CD4-positive, alpha-beta T cell treated with Interleukin-6 at 100 ng/mL for 8 hours (primary cell): ENCODE data around the gene SLC18A2.
"Not testable (repeated sequence)": the region's sequence is repeated elsewhere in the genome, so short reads cannot be mapped to it uniquely, and the experiment has no call there.

Experiments
- DNase-seq: peaks from one replicate; pipeline ENCODE4 v3.0.0-alpha.2; 2020; ENCODE audit warnings: mixed read lengths, low spot score

SLC18A2 gene

DNA sequence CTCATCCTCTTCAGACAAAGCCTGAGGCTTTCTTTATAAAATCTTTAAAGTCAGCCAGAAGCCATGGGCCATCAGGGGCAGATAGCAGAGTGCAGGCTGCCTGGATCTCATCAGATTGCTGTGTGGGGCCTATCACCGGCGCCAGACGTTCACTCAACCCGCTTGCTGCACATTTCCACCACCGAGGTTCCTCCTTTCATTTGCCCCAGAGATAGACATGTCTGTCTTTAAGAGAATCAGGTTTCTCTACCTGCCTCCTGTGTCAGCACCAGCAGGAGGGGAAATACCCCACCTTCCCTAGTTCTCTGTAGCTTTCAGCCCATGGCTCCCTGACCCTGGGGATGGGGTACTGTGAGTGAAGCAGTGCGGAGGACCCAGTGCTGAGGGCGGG, 22.0 kb downstream of the SLC18A2 start:
- no peak for DNase-seq

DNA sequence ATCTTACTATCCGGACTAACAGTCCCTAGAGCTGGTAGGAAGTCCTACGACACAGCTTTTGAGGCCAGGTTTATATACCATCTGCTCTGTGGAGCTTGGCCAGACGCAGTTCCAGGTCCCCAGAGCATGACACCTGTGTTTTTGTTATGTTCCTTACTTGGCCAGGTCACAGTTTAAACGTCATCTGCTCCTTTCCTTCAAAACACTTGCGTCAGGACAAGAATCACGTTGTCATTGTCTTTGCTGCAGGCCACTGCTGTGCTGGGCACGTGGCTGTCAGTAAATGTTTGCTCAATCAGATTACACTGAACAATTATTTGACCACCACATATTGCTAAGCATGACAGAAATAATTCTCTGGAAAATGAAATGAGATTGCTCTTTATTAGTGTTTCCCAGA, 23.9 kb downstream of the SLC18A2 start:
- DNase-seq = no peak

DNA sequence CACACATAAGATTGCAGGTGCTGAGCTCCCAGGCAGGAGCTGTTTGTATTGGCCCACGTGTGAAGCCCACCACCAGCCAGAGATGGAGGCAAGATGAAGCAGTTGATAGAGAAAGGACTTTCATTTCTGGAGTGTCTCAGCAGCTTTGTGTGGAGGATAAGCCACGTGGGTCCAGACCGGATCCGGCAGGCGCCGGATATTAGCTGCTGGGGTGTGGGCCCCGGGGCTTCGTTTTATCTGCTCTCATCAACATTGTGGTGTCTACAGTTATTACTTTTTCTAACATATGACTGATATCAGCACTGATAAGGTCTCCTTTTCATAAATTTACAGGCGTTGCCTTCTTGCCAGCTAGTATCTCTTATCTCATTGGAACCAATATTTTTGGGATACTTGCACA, 25.5 kb downstream of the SLC18A2 start:
- no peak for DNase-seq

DNA sequence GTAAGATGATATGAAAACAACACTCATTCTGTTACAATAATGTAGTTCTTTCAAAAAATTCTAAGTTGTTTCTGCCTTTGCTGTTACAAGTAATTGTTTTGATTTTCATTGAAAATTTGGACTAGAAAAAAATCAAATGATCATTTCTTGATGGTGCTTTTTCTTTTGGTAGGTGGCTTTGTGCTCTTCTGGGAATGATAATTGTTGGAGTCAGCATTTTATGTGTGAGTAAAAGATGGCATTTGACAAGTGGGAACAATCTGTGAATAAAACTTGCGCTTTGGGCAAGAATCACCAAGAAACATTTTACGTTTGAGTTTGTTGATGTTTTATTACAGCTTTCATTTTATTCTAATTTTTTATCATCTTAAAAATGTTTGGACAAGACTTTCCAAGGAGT, 25.9 kb downstream of the SLC18A2 start:
- no peak for DNase-seq

DNA sequence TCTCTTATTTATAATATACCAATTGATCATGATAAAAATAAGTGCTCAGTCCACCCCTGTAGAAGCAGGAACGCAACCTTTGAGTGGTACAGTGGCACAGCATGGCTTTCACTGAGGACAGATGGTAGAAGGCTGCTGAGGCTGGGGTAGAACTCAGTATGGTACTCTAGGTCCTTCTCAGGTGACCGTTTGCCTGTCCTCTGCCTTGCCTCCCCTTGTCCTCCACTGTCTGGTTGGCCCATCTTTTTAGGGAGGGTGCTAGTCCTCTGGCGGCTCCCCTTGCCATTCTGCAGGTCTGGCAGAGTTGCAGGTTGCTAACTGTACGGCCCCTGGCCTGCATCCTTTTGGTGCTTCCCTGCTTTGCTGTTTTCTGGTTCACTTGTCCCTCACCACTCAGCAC, 27.3 kb downstream of the SLC18A2 start:
- DNase-seq = no peak

DNA sequence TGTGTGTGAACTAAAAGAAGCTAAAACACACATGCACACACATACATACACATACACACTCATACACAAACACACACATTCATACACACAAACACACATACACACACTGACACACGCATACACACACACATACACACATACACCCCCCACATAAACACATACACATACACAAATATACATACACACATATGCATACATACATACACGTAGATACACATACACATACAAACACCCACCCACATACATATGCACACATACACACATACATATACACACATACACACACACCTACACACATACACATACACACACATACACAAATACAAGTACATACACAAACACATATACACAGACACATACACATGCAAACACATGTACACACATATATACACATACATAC, 28.0 kb downstream of the SLC18A2 start:
- no peak for DNase-seq

DNA sequence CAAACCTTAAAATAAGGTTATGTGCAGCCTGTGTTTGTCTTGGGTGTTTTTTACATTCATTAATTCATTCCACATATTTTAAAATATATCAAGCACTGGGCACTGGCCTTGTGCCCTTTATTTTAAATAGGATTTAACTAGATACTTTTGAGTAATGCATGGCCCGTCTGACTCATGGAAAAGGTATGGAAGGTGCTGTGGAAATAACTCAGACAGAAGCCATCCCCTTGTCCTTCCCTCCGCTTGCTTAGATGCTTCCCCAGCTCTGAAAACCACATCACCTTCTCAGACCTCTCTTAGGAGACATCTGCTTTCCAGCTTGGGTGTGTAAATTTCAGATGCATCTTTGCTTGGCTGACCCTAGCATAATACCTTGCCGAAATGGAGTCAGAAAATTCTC, 30.5 kb downstream of the SLC18A2 start:
- DNase-seq = no peak

DNA sequence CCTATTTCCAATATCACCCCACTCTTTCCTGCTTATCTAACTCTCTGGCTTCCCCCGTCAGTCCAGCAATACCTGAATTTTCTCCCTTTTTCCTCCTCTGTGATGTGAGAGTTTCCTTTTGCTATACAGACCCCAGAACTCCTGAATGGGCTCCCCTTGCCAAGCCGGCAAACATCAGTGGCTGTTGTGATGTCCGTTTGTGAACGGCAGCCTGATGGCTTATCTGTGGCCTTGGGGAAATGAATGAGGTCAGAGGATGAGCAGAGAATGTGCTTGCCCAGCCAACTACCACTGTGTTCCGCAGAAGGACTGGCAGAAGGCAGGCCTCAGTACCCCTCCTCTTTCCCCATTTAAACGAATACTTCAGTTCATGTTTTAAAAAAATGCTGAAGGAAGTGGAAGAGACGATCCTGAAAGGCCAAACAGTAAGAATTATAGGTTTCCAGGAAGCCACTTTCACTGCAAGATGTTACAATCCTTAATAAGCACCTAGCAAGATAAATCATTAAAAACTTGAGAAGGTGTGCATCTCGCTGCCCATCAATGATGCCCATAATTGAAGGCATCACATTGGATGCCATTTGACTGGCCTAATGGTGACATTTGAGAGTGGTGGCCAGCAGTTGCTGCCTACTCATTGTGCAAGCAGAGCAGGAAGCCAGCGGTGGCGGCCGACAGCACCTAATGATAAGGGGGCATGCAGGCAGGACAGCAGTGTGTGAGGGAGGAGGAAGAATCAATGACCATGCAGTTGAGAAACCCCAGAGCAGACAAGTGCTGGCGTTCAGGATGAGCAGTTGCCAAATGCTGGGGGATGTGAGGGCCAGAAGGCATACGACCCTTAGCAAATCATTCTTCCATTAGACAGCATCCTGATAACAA, 31.5 kb downstream of the SLC18A2 start:
- no peak for DNase-seq

DNA sequence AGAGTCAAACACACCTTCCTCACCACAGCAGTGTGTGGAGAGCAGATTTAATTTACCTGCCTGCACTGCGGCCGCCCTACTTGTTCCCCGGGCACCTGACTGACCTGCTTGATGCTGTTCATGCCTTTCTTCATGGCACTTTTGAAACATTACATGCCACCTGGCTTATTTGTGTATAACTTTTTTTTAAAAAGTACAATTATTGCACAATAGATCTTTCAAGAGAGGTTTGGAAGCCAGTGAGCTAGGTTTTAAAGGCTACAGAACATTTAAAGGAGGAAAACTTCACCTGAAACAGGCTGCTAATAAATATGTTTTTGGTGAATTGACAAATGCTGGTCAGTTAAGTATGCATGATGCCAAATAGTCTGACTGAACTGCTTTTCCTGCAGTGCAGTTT, 33.1 kb downstream of the SLC18A2 start:
- no peak for DNase-seq

DNA sequence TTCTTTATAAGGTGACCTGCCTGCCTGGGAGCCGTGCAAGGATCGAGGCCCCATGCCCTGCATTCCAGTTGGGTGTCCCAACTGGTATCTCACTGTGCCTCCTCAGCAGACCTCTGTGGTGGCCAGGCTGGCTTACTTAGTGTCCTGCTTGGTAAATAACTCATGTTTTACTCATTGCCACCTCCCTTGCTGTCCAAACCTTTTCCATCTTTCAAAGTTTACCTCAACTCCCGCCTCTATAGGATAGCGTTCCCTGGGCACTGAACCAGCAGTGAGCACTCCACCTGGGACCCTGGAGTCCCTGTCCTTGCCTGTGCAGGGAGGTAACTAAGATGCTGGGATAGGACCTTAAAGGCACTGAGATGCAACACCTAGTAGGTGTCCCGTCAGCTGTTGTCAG, 33.6 kb downstream of the SLC18A2 start:
- no peak for DNase-seq

DNA sequence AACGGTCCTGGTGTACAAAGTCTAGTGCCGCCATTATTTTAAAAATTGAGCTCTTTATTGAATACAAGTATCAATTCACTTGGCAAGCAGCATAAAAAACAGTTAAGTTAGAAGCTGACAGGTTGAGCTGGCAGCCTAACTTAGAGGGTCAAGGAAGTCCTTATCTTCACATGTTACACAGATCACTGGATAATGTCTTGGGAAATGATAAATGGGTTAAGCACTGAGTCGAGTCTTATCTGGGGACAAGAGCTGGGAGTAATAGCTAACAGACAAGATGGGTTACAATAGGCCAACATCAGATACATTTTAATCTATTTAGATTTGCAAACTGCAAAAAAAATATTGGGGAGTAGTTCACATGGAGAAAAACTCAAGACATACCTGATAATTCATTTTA, 34.2 kb downstream of the SLC18A2 start:
- no peak for DNase-seq

DNA sequence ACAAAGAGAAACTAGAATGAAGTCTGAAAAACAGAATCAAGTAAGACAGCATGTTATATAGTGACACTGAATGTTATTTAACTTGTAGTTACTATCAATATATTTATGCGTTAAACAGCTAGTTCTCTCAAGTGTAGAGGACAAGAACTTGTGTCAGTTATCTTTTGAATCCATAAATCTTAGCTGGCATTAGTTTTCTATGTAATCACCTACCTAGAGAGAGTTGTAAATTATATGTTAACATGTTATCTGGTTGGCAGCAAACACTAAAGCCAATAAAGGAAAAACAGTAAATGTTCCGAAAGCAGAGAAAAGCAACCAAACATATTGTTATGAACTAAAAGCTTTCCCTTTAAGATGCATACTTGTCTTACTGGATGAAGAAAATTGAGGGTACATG, 36.8 kb downstream of the SLC18A2 start:
- DNase-seq = no peak

DNA sequence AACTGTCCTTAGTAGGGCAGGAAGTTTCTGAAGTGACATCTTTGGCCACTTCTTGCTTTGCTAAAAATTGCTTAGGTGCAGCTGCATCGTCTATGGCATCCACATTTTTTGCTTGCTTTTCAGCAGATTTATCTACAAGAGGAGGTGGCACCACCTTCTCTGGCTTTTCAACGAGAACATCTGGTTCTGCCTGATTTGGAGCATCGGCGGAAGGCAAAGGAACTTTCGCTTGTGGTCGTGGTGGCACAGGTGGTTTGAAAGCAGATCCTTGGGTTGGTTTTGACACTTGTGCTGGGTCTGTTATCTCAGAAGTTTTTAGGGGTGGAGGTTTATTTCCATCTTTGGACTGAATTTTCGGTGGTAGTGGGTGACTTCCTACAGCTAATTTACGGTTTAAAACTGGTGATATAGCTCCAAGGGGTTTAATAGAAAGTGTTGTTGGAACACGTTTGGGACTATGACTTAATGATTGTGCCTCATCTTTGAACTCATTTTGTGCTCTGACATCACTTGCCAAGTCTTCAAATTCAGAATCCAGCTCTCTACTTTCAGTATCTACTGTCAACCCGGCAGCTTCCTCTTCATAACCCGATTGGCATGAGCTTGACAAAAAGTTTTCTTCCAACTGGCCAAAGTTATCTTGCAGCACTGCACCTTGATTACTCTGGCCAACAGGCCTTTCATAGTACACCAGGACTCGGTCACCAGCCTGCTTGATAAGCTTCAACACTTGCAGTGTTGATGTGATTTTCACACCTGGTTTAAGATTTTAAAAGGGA, 44.0 kb downstream of the SLC18A2 start:
- DNase-seq = no peak

DNA sequence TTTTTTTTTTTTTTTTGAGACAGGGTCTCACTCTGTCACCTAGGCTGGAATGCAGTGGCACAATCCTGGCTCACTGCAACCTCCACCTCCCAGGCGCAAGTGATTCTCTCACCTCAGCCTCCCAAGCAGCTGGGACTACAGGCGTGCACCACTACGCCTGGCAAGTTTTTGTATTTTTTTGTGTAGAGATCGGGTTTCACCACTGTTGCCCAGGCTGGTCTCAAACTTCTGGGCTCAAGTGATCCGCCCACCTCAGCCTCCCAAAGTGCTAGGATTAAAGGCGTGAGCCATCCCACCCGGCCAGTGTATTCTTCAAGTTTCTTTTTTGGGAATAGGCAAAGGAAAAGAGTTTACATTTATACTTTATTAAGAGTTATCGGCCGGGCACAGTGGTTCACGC, 50.0 kb downstream of the SLC18A2 start:
- not testable (repeated sequence) for DNase-seq

DNA sequence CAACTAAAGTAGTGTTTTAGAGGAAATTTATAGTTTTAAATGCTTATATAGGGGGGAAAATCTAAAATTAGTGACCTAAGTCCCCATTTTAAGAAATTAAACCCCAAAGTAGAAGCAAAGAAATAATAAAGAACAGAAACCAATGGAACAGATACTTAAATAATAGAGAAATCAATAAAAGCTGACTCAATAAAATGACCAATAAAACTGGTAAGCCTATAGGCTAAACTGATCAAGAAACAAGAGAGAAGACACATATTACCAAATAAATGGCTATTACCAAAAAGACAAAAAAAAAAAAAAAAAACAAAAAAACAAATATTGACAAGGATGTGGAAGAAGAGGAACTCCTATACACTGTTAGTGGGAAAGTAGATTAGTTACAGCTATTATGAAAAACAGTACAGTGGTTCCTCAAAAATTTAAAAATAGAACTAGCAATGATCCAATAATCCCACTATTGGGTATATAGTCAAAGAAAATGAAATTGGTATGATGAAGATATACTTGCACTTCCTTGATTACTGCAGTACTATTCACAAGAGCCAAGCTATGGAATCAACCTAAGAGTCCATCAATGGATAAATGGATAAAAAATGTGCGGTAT, 53.2 kb downstream of the SLC18A2 start:
- no peak for DNase-seq

DNA sequence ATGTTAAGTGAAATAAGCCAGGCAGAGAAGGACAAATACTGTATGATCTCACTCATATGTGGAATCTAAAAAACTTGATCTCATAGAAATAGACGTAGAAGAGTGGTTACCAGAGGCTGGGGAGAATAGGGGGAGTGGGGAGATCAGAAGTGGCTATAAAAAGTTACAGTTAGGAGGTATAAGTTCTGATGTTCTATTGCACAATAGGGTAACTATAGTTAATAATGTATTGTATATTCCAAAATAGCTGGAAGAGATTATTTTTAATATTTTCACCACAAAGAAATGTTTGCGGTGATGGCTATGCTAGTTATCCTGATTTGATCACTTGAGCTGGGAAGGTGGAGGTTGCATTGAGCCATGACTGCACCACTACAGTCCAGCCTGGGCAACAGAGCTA, 53.8 kb downstream of the SLC18A2 start:
- DNase-seq = no peak

DNA sequence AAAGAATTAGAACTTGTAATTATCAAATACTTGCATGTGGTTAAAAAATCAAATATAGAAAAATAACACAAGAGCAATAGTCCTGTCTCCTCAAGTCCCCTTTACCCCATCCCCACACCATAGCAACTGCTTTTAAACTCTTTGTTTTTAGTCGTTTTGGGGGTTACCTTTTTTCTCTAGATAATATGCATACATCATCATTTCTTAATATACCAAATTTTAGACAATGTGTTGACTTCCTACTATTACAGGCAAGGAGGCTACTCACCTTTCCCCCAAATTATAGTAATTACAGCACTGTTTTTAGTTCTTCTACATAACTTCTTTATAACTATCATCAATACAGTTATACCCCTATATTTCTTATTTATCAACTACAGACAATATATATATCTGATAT, 57.3 kb downstream of the SLC18A2 start:
- DNase-seq = no peak

DNA sequence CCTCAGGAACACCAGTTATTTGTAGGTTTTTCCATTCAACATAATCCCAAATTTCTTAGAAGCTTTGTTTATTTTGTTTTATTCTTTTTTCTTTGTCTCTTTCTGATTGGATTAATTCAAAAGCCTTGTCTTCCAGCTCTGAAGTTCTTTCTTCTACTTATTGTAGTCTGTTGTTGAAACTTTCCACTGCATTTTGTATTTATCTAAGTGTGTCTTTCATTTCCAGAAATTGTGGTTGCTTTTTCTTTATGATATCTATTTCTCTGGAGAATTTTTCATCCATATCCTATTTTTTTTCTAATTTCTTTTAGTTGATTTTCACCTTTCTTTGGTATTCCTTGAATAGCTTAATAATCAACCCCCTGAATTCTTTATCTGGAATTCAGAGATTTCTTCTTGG, 58.5 kb downstream of the SLC18A2 start:
- no peak for DNase-seq

DNA sequence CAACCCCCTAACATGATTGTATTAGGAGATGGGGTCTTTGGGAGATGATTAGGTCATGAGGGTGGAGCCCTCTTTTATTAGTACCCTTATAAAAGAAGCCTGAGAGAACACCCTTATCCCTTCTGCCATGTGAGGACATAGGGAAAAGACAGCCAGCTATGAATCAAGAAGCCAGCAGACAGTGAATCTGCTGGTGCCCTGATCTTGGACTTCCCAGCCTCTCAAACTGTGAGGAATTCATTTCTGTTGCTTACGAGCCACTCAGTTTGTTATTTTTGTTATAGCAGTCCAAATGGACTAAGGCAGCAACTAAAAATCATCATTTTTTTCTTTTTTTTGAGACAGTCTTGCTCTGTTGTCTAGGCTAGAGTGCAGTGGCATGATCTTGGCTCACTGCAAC, 59.8 kb downstream of the SLC18A2 start:
- DNase-seq = no peak

DNA sequence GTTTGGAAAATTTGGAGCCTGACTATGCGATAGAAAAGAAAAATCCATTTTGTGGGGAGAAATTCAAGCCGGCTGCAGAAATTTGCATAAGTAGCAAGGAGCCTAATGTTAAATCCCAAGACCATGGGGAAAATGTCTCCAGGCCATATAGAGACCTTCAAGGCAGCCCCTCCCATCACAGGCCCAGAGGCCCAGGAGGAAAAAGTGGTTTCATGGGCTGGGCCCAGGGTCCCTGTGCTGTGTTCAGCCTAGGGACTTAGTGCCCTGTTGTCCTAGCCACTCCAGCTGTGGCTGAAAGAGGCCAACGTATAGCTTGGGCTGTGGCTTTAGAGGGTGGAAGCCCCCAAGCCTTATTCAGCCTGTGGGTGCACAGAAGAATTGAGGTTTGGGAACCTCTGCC, 62.5 kb downstream of the SLC18A2 start:
- not testable (repeated sequence) for DNase-seq

DNA sequence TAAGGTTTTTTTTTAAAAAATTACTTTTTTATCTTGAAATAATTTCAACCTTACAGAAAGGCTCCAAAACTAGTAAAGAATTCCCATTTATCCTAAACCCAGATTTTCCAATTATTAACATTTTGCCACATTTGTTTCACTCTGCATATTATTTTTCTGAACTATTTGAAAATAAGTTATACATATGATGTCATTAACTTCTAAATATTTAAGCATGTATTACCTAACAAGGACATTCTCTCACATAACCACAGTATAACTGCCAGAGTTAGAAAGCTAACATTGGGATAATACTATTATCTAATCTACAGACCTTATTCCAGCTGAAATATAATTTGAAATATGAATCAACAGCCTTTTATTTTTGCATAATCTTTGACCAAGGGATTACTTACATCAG, 65.8 kb downstream of the SLC18A2 start:
- DNase-seq = no peak

DNA sequence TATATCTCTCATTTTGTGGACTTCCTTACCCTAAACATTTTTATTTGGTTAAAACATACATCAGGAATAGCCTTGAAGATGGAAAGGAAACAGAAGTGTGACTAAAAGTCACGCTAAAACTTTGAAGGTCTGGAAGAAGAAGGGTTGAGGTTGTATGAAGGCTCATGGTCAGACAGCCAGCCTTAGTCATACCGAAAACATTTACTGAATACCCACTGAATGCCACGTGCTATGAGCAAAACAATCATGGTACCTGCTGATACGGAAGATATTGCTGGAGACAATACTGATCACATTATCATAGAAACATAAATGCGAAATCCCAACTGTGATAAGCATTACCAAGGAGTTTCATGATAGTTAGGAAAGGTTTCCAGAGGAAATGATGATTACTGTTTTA, 70.3 kb downstream of the SLC18A2 start:
- DNase-seq = no peak

DNA sequence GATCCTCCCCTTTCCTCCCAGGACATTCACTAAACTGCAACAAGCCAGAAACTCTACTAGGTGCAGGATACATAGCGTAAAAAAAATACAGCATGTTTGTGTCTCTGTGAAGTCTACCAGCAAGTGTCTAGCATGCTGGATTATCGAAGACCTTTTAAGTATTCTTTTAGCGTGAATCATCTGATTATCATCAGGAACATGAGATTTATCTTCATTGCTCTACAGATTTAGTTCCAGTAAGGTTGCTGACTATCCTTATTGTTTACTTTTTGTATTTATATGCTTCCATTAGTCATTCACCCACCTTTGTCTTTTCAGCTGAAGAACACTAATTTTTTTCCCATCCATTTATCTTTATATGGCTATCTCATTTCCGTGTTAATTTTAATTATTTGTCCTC, 71.5 kb downstream of the SLC18A2 start:
- DNase-seq = no peak
